Right atrium auricular region (tissue), 2 donors: ENCODE results near the gene BYSL. TPM values are rescaled to one million over a fixed set of nuclear protein-coding genes. Genes with fewer than 3 reads are reported as not detected.

Source experiments
- DNase-seq: peaks from one replicate; pipeline ENCODE4 v3.0.0-alpha.2; 2019; ENCODE audit warnings: low spot score
- H3K27ac ChIP-seq, 2 donors: fragments of 200-600 bp; sonication (generic); 1 replicate in 1 of 2; 2 replicates in 1 of 2; pipeline ENCODE4 v1.5.1; 2016 to 2019
- H3K27me3 ChIP-seq, 2 donors: fragments of 200-600 bp; sonication (generic); one replicate each; pipeline versions ENCODE4 v1.5.1 to v1.6.0; 2017 to 2019
- H3K36me3 ChIP-seq: fragments of 200-600 bp; sonication (generic); one replicate; pipeline ENCODE4 v1.5.1; 2016
- H3K4me1 ChIP-seq, 2 donors: fragments of 200-600 bp; sonication (generic); one replicate each; pipeline versions ENCODE4 v1.5.1 to v1.6.0; 2017 to 2019
- H3K4me3 ChIP-seq, 2 donors: fragments of 200-600 bp; sonication (generic); 1 replicate in 1 of 2; 2 replicates in 1 of 2; pipeline ENCODE4 v1.5.1; 2017 to 2019; ENCODE audit warnings: mild to moderate bottlenecking in 1 of 2, moderate library complexity in 1 of 2
- H3K9me3 ChIP-seq, 2 donors: fragments of 200-600 bp; sonication (generic); one replicate each; pipeline ENCODE4 v1.5.1; 2019
- total RNA-seq, 2 donors: library from RNA; depleted of rRNA; stranded (reverse); fragments of >200 nt; gene quantifications; one replicate each; pipeline ENCODE4 v1.1.0, GENCODE V29; 2016
- TF ChIP-seq, protein P1 (sequence below), 2 donors: fragments of 200-600 bp; sonication (generic); IDR thresholded peaks; one replicate each; pipeline ENCODE4 v1.5.1; 2019; ENCODE audit warnings: antibody characterized with exemption in 2 of 2

BYSL gene
- total RNA-seq, 2 donors from 2014 or later: 3.0 to 7.6 TPM

DNA sequence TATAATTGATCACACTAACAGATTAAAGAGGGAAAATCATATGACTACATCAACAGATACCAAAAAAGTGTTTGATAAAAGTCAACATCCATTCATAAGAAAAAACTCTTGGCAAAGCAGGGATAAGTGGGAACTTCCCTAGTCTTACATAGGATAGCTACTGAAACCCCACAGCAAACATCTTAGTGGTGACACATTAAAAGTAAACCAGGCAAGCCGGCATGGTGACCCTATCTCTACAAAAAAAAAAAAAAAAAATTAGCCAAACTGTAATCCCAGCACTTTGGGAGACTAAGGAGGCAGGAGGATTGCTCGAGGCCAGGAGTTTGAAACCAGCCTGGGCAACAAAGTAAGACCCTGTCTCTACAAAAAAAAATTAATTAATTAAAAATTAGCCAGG is 34.1 kb downstream of the BYSL start:
- H3K4me1 ChIP-seq: no peaks in the 10 kb centered on the region
- H3K27me3 ChIP-seq: no peaks in the 10 kb centered on the region
- no peaks in the 10 kb centered on the region for H3K9me3 ChIP-seq
- no peak overlapping the region for H3K4me3 ChIP-seq
- no peak for DNase-seq
- H3K36me3 ChIP-seq: no peaks in the 10 kb centered on the region
- no peak overlapping the region for H3K27ac ChIP-seq
- TF ChIP-seq, protein P1, sequence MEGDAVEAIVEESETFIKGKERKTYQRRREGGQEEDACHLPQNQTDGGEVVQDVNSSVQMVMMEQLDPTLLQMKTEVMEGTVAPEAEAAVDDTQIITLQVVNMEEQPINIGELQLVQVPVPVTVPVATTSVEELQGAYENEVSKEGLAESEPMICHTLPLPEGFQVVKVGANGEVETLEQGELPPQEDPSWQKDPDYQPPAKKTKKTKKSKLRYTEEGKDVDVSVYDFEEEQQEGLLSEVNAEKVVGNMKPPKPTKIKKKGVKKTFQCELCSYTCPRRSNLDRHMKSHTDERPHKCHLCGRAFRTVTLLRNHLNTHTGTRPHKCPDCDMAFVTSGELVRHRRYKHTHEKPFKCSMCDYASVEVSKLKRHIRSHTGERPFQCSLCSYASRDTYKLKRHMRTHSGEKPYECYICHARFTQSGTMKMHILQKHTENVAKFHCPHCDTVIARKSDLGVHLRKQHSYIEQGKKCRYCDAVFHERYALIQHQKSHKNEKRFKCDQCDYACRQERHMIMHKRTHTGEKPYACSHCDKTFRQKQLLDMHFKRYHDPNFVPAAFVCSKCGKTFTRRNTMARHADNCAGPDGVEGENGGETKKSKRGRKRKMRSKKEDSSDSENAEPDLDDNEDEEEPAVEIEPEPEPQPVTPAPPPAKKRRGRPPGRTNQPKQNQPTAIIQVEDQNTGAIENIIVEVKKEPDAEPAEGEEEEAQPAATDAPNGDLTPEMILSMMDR (IDR thresholded peaks at IDR 0.05): no peak

DNA sequence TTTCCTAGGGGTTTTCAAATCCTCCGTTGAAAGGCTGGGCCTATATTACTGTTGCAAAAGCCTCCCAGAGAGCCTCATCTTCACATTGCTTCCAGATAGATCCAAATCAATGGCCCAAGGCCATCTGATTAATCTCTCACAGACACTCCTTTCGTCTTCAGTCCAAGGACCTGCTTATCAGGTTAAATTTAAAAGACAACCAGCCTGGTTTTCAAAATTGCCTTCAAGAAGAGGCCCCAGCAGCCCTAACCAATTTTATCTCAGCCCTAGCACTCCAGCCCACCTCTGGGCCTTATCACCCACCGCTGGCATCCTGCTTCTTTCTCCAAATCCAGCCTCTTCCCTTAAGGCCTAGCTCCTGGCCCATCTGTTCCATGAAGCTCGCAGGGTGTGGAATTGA is 35.8 kb downstream of the BYSL start:
- TF ChIP-seq, protein P1 (IDR thresholded peaks at IDR 0.05): no peak
- Histone ChIP-seq H3K36me3 (no peaks in the 10 kb centered on the region), H3K9me3 (no peaks in the 10 kb centered on the region), H3K4me1 (no peaks in the 10 kb centered on the region), H3K27ac (no peak overlapping the region), H3K4me3 (no peak overlapping the region), H3K27me3 (no peaks in the 10 kb centered on the region)
- no peak for DNase-seq

DNA sequence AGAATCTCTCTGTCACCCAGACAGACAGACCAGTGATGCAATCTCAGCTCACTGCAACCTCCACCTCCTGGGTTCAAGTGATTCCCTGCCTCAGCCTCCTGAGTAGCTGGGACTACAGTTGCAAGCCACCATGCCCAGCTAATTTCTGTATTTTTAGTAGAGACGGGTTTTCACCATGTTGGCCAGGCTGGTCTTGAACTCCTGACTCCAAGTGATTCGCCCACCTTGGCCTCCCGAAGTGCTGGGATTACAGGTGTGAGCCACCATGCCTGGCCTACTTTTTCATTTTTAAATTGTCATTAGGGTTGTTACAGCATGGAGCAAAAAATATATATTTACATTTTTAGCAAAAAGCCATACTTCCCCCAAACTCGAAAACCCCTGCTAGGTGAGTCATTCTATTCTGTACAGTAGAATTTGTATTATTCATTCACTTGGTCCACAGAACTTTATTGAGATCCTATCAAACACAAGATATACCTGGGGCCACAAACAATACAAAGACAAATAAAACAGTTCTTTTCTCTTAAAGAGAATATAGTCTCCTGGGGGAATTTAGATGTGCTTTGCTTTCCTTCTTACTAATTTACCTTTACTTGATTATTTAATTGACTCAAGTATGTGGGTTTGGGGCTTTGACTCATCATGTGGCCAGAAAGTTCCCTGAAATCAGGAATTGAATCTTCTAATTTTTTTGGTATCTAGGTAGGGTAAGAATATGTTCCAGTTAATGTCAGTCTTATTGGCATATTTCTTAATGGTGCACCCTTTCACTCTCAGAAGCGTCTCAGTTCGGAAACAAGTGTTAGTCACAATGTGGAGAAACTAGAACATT is 36.9 kb downstream of the BYSL start:
- no peak for DNase-seq
- Histone ChIP-seq H3K9me3 (no peaks in the 10 kb centered on the region), H3K27ac (no peak overlapping the region), H3K27me3 (no peaks in the 10 kb centered on the region), H3K4me1 (no peaks in the 10 kb centered on the region), H3K4me3 (no peak overlapping the region), H3K36me3 (no peaks in the 10 kb centered on the region)
- TF ChIP-seq, protein P1 (IDR thresholded peaks at IDR 0.05): no peak

DNA sequence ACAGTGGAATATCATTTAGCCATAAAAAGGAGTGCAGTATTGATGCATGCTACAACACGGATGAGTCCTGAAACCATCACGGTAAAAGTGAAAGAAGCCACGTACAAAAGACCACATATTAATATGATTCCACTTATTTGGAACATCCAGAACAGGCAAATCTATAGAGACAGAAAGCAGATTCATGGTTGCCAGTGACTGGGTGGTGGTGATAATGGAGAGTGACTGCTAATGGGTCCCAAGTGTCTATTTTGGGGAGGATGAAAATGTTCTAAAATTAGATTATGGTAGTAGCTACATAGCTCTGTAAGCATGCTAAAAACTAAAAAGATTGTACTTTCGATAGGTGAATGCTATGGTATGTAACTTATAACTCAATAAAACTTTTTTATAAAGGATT is 38.7 kb downstream of the BYSL start:
- Histone ChIP-seq H3K27me3 (no peaks in the 10 kb centered on the region), H3K4me3 (no peak overlapping the region), H3K36me3 (no peaks in the 10 kb centered on the region), H3K9me3 (no peaks in the 10 kb centered on the region), H3K27ac (no peak overlapping the region), H3K4me1 (no peaks in the 10 kb centered on the region)
- DNase-seq: no peak
- TF ChIP-seq, protein P1 (IDR thresholded peaks at IDR 0.05): no peak

DNA sequence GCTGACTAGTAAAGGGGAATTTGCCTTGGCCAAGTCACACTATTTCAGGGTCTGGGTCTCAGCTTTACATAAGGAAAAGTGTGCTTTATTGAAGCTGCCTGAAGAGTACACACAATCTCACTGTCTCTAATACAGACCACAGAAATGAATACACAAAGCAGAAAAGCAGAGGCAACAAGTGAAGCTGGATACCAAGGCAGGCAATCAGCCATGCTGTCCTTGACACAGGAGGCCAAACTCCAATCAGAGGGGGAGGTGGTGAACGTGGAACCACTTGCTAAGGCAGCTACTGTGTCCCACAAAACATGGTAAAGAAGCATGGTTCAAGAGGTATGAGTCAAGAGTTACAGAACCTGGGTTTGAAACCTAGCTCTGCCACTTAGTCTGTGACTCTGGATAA is 42.1 kb downstream of the BYSL start:
- TF ChIP-seq, protein P1 (IDR thresholded peaks at IDR 0.05): no peak
- Histone ChIP-seq H3K36me3 (no peaks in the 10 kb centered on the region), H3K27me3 (no peaks in the 10 kb centered on the region), H3K4me3 (no peak overlapping the region), H3K27ac (no peak overlapping the region), H3K9me3 (no peaks in the 10 kb centered on the region), H3K4me1 (peaks cover 0 to 4% of the 10 kb centered on the region in 2 donors)
- no peak for DNase-seq
